OCI-LY3 (cell line): ENCODE measurements around the gene NLK.

Source experiments
- H2AFZ ChIP-seq: fragments of 200-600, 300-600 bp; shearing (Covaris generic); 2 replicates; pipeline ENCODE4 v1.6.0; 2014; ENCODE audit warnings: antibody characterized with exemption, low read depth, low read length
- H3K27ac ChIP-seq: fragments of 200-600, 300-600 bp; sonication (generic); 2 replicates; pipeline ENCODE4 v1.5.1; 2014; ENCODE audit warnings: mild to moderate bottlenecking, low read length, moderate library complexity, mixed read lengths
- H3K27me3 ChIP-seq: fragments of 200-600, 300-600 bp; sonication (generic); 2 replicates; pipeline ENCODE4 v1.6.1; 2014; ENCODE audit warnings: low read depth, low read length, mixed read lengths
- H3K36me3 ChIP-seq: fragments of 200-600, 300-600 bp; sonication (generic); replicated peaks from 2 replicates; pipeline ENCODE3; 2014; ENCODE audit warnings: low read depth, low read length, mixed read lengths
- H3K4me1 ChIP-seq: fragments of 300-600, 200-600 bp; sonication (generic); 2 replicates; pipeline ENCODE4 v1.6.1; 2014; ENCODE audit warnings: low read length, mixed read lengths
- H3K4me2 ChIP-seq: fragments of 200-600, 300-600 bp; sonication (generic); 2 replicates; pipeline ENCODE4 v1.6.1; 2014; ENCODE audit warnings: low read length, mixed read lengths
- H3K4me3 ChIP-seq: fragments of 300-600, 200-600 bp; sonication (generic); 2 replicates; pipeline ENCODE4 v1.5.1; 2014; ENCODE audit warnings: antibody characterized with exemption, mild to moderate bottlenecking, low read length, moderate library complexity
- H3K79me2 ChIP-seq: fragments of 300-600, 200-600 bp; shearing (Covaris generic); 2 replicates; pipeline ENCODE4 v1.6.1; 2014; ENCODE audit warnings: mild to moderate bottlenecking, low read length, mixed read lengths
- H3K9ac ChIP-seq: fragments of 300-600, 200-600 bp; shearing (Covaris generic); 2 replicates; pipeline ENCODE4 v1.6.0; 2014; ENCODE audit warnings: mild to moderate bottlenecking, low read length, moderate library complexity
- H3K9me3 ChIP-seq: fragments of 200-600, 300-600 bp; shearing (Covaris generic); 2 replicates; pipeline ENCODE4 v1.6.1; 2014; ENCODE audit warnings: low read length, mixed read lengths; ENCODE audit not compliant: insufficient read depth
- H4K20me1 ChIP-seq: fragments of 200-600, 300-600 bp; sonication (generic); 2 replicates; pipeline ENCODE4 v1.6.1; 2016; ENCODE audit warnings: low read length, mixed read lengths; ENCODE audit not compliant: insufficient read depth
- EZH2phosphoT487 ChIP-seq: fragments of 200-600 bp; shearing (Covaris generic); IDR thresholded peaks from 2 replicates; pipeline ENCODE4 v1.6.1; 2018; ENCODE audit warnings: antibody characterized with exemption, mixed run types, low read depth
- TF ChIP-seq, protein P1 (sequence below): fragments of 200-600, 300-600 bp; sonication (generic); IDR thresholded peaks from 2 replicates; pipeline ENCODE4 v1.5.1; 2014; ENCODE audit warnings: antibody characterized with exemption, low read length, low read depth

Gene NLK

GRCh38 chr17:28196636-28197035, 154.2 kb downstream of the NLK start:
- H2AFZ ChIP-seq, result no peak overlapping the region
- no peak overlapping the region for H3K27ac ChIP-seq
- H3K4me3 ChIP-seq, result no peak overlapping the region
- H3K27me3 ChIP-seq, result no peaks in the 10 kb centered on the region
- no peaks in the 10 kb centered on the region for H4K20me1 ChIP-seq
- H3K4me1 ChIP-seq, result peaks cover 7% of the 10 kb centered on the region
- H3K9me3 ChIP-seq, result no peaks in the 10 kb centered on the region
- TF ChIP-seq EZH2phosphoT487, result no peak
- TF ChIP-seq, protein P1, sequence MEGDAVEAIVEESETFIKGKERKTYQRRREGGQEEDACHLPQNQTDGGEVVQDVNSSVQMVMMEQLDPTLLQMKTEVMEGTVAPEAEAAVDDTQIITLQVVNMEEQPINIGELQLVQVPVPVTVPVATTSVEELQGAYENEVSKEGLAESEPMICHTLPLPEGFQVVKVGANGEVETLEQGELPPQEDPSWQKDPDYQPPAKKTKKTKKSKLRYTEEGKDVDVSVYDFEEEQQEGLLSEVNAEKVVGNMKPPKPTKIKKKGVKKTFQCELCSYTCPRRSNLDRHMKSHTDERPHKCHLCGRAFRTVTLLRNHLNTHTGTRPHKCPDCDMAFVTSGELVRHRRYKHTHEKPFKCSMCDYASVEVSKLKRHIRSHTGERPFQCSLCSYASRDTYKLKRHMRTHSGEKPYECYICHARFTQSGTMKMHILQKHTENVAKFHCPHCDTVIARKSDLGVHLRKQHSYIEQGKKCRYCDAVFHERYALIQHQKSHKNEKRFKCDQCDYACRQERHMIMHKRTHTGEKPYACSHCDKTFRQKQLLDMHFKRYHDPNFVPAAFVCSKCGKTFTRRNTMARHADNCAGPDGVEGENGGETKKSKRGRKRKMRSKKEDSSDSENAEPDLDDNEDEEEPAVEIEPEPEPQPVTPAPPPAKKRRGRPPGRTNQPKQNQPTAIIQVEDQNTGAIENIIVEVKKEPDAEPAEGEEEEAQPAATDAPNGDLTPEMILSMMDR, result no peak
- H3K79me2 ChIP-seq, result no peaks in the 10 kb centered on the region
- no peak overlapping the region for H3K9ac ChIP-seq
- H3K4me2 ChIP-seq, result no peak overlapping the region
- no peaks in the 10 kb centered on the region for H3K36me3 ChIP-seq

- H2AFZ ChIP-seq, result no peak overlapping the region
- TF ChIP-seq, protein P1, result no peak
- TF ChIP-seq EZH2phosphoT487, result no peak
- no peaks in the 10 kb centered on the region for H3K27me3 ChIP-seq
- no peak overlapping the region for H3K27ac ChIP-seq
- H3K9ac ChIP-seq, result no peak overlapping the region
- H3K36me3 ChIP-seq, result no peaks in the 10 kb centered on the region
- H3K4me3 ChIP-seq, result no peak overlapping the region
- H4K20me1 ChIP-seq, result no peaks in the 10 kb centered on the region
- H3K9me3 ChIP-seq, result no peaks in the 10 kb centered on the region
- H3K4me1 ChIP-seq, result no peaks in the 10 kb centered on the region
- no peak overlapping the region for H3K4me2 ChIP-seq
- no peaks in the 10 kb centered on the region for H3K79me2 ChIP-seq
Measured at GRCh38 chr17:28199115-28199514, 156.6 kb downstream of the NLK start.

DNA sequence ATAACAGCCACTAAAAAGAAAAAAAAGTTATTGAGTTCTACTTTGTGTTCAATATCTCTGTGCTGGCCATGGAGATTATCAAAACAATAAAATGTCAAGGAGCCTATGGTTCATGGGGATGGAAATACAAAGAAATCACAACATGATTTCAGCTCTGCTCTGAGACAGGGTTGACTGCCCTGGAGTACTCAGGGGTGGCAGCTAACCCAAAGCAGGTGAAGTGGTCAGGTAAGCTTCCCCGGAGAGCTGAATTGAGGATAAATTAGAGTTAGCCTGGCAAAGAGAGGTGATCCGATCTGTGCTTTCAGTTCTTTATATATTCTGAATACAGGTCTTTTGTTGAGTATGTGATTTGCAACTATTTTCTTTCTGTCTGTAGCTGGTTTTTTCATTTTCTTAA, 157.3 kb downstream of the NLK start:
- H3K36me3 ChIP-seq, result no peaks in the 10 kb centered on the region
- H3K9ac ChIP-seq, result no peak overlapping the region
- H3K9me3 ChIP-seq, result no peaks in the 10 kb centered on the region
- H3K4me1 ChIP-seq, result no peaks in the 10 kb centered on the region
- H3K79me2 ChIP-seq, result no peaks in the 10 kb centered on the region
- H2AFZ ChIP-seq, result no peak overlapping the region
- no peak overlapping the region for H3K27ac ChIP-seq
- no peak for TF ChIP-seq EZH2phosphoT487
- TF ChIP-seq, protein P1, result no peak
- no peak overlapping the region for H3K4me2 ChIP-seq
- H3K27me3 ChIP-seq, result no peaks in the 10 kb centered on the region
- no peak overlapping the region for H3K4me3 ChIP-seq
- H4K20me1 ChIP-seq, result no peaks in the 10 kb centered on the region

GRCh38 chr17:28201315-28201714, 158.8 kb downstream of the NLK start:
- H3K9me3 ChIP-seq, result no peaks in the 10 kb centered on the region
- no peak for TF ChIP-seq EZH2phosphoT487
- TF ChIP-seq, protein P1, result no peak
- no peaks in the 10 kb centered on the region for H3K36me3 ChIP-seq
- no peaks in the 10 kb centered on the region for H3K4me1 ChIP-seq
- H3K4me2 ChIP-seq, result no peak overlapping the region
- no peaks in the 10 kb centered on the region for H4K20me1 ChIP-seq
- H3K79me2 ChIP-seq, result no peaks in the 10 kb centered on the region
- H3K4me3 ChIP-seq, result no peak overlapping the region
- no peak overlapping the region for H3K9ac ChIP-seq
- H2AFZ ChIP-seq, result no peak overlapping the region
- H3K27ac ChIP-seq, result no peak overlapping the region
- no peaks in the 10 kb centered on the region for H3K27me3 ChIP-seq
